ENCODE measurements around the gene CAVIN3.
"Not testable (repeated sequence)": the region's sequence is repeated elsewhere in the genome, so short reads cannot be mapped to it uniquely, and the experiment has no call there.

The CAVIN3 gene

GRCh38 chr11:6300325-6300724, 20.0 kb downstream of the CAVIN3 start:
- Histone ChIP-seq H3K27ac (ENCODE audit: low read length) (no peak overlapping the region), H3K27me3 (ENCODE audit: control insufficient read depth, insufficient read depth, low read length) (no peaks in the 10 kb centered on the region), H3K4me1 (ENCODE audit: control insufficient read depth, low read depth, low read length) (peaks cover 16% of the 10 kb centered on the region), H3K9me3 (ENCODE audit: control insufficient read depth, low read depth, low read length) (no peaks in the 10 kb centered on the region), H3K36me3 (ENCODE audit: control insufficient read depth, low read depth, low read length) (no peaks in the 10 kb centered on the region), H3K4me3 (ENCODE audit: low read length) (no peak overlapping the region), H3K9ac (ENCODE audit: low read length) (no peak overlapping the region)

DNA sequence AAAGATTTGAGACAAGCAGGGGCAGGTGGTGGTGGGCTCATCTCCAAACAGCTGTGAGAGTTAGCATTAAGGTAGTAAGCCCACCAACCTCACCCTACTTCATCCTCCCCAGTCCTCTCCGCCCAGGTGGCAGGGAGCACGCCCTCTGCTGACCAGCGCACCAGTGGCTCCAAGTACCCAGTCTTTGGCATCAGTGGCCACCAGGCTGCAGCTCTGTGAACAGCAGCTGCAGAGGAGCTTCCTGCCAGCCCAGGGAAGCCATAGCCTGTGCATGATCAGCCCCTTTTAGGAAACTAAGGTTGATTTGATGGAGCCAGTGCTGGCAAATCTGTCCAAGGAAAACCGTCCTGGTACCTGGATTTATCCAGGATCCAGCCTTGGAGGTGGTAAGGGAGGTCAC, 21.7 kb downstream of the CAVIN3 start:
- Histone ChIP-seq H3K36me3 (ENCODE audit: control insufficient read depth, low read depth, low read length) (no peaks in the 10 kb centered on the region), H3K27me3 (ENCODE audit: control insufficient read depth, insufficient read depth, low read length) (no peaks in the 10 kb centered on the region), H3K9ac (ENCODE audit: low read length) (no peak overlapping the region)

DNA sequence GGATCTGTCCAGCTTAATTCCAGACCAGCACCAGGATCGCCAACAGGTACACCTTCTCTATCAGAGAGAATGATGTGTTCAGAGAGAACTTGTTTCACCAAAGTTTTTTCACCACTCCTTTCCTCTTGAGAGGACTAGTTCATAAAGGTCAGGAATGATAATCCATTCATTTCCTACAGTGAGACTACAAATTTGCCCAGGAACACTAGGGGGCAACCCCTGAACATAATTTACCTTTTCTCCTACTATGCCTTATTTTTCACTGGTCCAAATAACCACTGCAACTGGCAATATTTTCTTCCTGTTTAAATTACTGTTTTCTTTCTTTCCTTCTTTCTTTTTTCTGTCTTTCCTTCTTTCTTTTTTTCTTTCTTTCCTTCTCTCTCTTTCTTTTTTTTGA, 22.5 kb downstream of the CAVIN3 start:
- Histone ChIP-seq H3K4me1 (ENCODE audit: control insufficient read depth, low read depth, low read length) (peaks cover 6% of the 10 kb centered on the region), H3K36me3 (ENCODE audit: control insufficient read depth, low read depth, low read length) (no peaks in the 10 kb centered on the region), H3K9me3 (ENCODE audit: control insufficient read depth, low read depth, low read length) (no peaks in the 10 kb centered on the region), H3K27me3 (ENCODE audit: control insufficient read depth, insufficient read depth, low read length) (no peaks in the 10 kb centered on the region), H3K27ac (ENCODE audit: low read length) (no peak overlapping the region), H3K4me3 (ENCODE audit: low read length) (no peak overlapping the region), H3K9ac (ENCODE audit: low read length) (no peak overlapping the region)

More for the DNA sequence above, 21.7 kb downstream of the CAVIN3 start:
- peaks cover 11% of the 10 kb centered on the region for H3K4me1 ChIP-seq (ENCODE audit: control insufficient read depth, low read depth, low read length)
- no peak overlapping the region for H3K27ac ChIP-seq (ENCODE audit: low read length)
- H3K4me3 ChIP-seq (ENCODE audit: low read length) = no peak overlapping the region
- no peaks in the 10 kb centered on the region for H3K9me3 ChIP-seq (ENCODE audit: control insufficient read depth, low read depth, low read length)

- Histone ChIP-seq H3K4me1 (ENCODE audit: control insufficient read depth, low read depth, low read length) (peaks cover 8% of the 10 kb centered on the region), H3K9ac (ENCODE audit: low read length) (no peak overlapping the region), H3K4me3 (ENCODE audit: low read length) (no peak overlapping the region), H3K27ac (ENCODE audit: low read length) (no peak overlapping the region), H3K9me3 (ENCODE audit: control insufficient read depth, low read depth, low read length) (no peaks in the 10 kb centered on the region), H3K36me3 (ENCODE audit: control insufficient read depth, low read depth, low read length) (no peaks in the 10 kb centered on the region), H3K27me3 (ENCODE audit: control insufficient read depth, insufficient read depth, low read length) (peaks cover 47% of the 10 kb centered on the region)
Measured at GRCh38 chr11:6285019-6285418, 35.3 kb downstream of the CAVIN3 start.

- Histone ChIP-seq H3K36me3 (ENCODE audit: control insufficient read depth, low read depth, low read length) (no peaks in the 10 kb centered on the region), H3K27me3 (ENCODE audit: control insufficient read depth, insufficient read depth, low read length) (peaks cover 47% of the 10 kb centered on the region), H3K4me3 (ENCODE audit: low read length) (no peak overlapping the region), H3K27ac (ENCODE audit: low read length) (no peak overlapping the region), H3K9ac (ENCODE audit: low read length) (no peak overlapping the region), H3K9me3 (ENCODE audit: control insufficient read depth, low read depth, low read length) (no peaks in the 10 kb centered on the region), H3K4me1 (ENCODE audit: control insufficient read depth, low read depth, low read length) (peaks cover 8% of the 10 kb centered on the region)
Measured at GRCh38 chr11:6284250-6284649, 36.1 kb downstream of the CAVIN3 start.

DNA sequence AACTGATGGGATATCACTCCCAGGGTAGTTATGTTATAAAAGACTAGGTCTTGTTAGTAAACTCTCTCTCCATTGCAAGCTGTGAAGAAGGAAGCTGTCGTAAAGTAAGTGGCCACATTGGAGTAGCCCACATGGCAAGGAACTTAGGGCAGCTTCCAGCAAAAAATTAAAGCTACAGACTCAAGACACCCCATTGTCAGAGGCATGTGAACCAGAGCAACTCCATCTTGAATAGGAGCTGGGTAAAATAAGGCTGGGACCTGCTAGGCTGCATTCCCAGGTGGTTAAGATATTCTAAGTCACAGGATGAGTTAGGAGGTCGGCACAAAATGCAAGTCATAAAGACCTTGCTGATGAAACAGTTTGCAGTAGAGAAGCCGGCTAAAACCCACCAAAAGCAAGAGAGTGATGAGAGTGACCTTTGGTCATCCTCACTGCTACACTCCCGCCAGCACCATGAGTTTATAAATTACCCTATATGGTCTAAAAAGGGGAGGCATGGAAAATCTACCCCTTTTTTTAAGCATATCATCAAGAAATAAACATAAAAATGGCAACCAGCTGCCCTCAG, 36.8 kb downstream of the CAVIN3 start:
- Histone ChIP-seq H3K9me3 (ENCODE audit: control insufficient read depth, low read depth, low read length) (no peaks in the 10 kb centered on the region), H3K4me1 (ENCODE audit: control insufficient read depth, low read depth, low read length) (peaks cover 8% of the 10 kb centered on the region), H3K36me3 (ENCODE audit: control insufficient read depth, low read depth, low read length) (no peaks in the 10 kb centered on the region), H3K27ac (ENCODE audit: low read length) (no peak overlapping the region), H3K4me3 (ENCODE audit: low read length) (no peak overlapping the region), H3K27me3 (ENCODE audit: control insufficient read depth, insufficient read depth, low read length) (peaks cover 47% of the 10 kb centered on the region), H3K9ac (ENCODE audit: low read length) (no peak overlapping the region)

- peaks cover 38% of the 10 kb centered on the region for H3K27me3 ChIP-seq (ENCODE audit: control insufficient read depth, insufficient read depth, low read length)
- H3K9me3 ChIP-seq (ENCODE audit: control insufficient read depth, low read depth, low read length); H3K4me3 ChIP-seq (ENCODE audit: low read length); H3K4me1 ChIP-seq (ENCODE audit: control insufficient read depth, low read depth, low read length); H3K9ac ChIP-seq (ENCODE audit: low read length); H3K36me3 ChIP-seq (ENCODE audit: control insufficient read depth, low read depth, low read length); H3K27ac ChIP-seq (ENCODE audit: low read length): not testable (repeated sequence)
Measured at GRCh38 chr11:6280809-6281208, 39.5 kb downstream of the CAVIN3 start.

GRCh38 chr11:6273188-6273587, 47.1 kb downstream of the CAVIN3 start:
- H3K36me3 ChIP-seq (ENCODE audit: control insufficient read depth, low read depth, low read length) = no peaks in the 10 kb centered on the region
- no peaks in the 10 kb centered on the region for H3K27me3 ChIP-seq (ENCODE audit: control insufficient read depth, insufficient read depth, low read length)
- H3K9ac ChIP-seq (ENCODE audit: low read length) = no peak overlapping the region
- H3K4me3 ChIP-seq (ENCODE audit: low read length) = no peak overlapping the region
- no peaks in the 10 kb centered on the region for H3K4me1 ChIP-seq (ENCODE audit: control insufficient read depth, low read depth, low read length)
- H3K9me3 ChIP-seq (ENCODE audit: control insufficient read depth, low read depth, low read length) = no peaks in the 10 kb centered on the region
- H3K27ac ChIP-seq (ENCODE audit: low read length) = no peak overlapping the region

- H3K36me3 ChIP-seq (ENCODE audit: control insufficient read depth, low read depth, low read length) = no peaks in the 10 kb centered on the region
- no peaks in the 10 kb centered on the region for H3K9me3 ChIP-seq (ENCODE audit: control insufficient read depth, low read depth, low read length)
- H3K27me3 ChIP-seq (ENCODE audit: control insufficient read depth, insufficient read depth, low read length) = no peaks in the 10 kb centered on the region
- H3K27ac ChIP-seq (ENCODE audit: low read length) = no peak overlapping the region
- H3K4me1 ChIP-seq (ENCODE audit: control insufficient read depth, low read depth, low read length) = no peaks in the 10 kb centered on the region
- no peak overlapping the region for H3K4me3 ChIP-seq (ENCODE audit: low read length)
- no peak overlapping the region for H3K9ac ChIP-seq (ENCODE audit: low read length)
Measured at GRCh38 chr11:6271598-6271997, 48.7 kb downstream of the CAVIN3 start.

GRCh38 chr11:6270584-6271246, 49.6 kb downstream of the CAVIN3 start:
- Histone ChIP-seq H3K9ac (ENCODE audit: low read length) (no peak overlapping the region), H3K27ac (ENCODE audit: low read length) (no peak overlapping the region), H3K27me3 (ENCODE audit: control insufficient read depth, insufficient read depth, low read length) (no peaks in the 10 kb centered on the region), H3K36me3 (ENCODE audit: control insufficient read depth, low read depth, low read length) (no peaks in the 10 kb centered on the region), H3K4me3 (ENCODE audit: low read length) (no peak overlapping the region), H3K9me3 (ENCODE audit: control insufficient read depth, low read depth, low read length) (no peaks in the 10 kb centered on the region), H3K4me1 (ENCODE audit: control insufficient read depth, low read depth, low read length) (no peaks in the 10 kb centered on the region)

GRCh38 chr11:6269994-6270393, 50.3 kb downstream of the CAVIN3 start:
- Histone ChIP-seq H3K9me3 (ENCODE audit: control insufficient read depth, low read depth, low read length) (no peaks in the 10 kb centered on the region), H3K36me3 (ENCODE audit: control insufficient read depth, low read depth, low read length) (no peaks in the 10 kb centered on the region), H3K4me3 (ENCODE audit: low read length) (no peak overlapping the region), H3K9ac (ENCODE audit: low read length) (no peak overlapping the region), H3K27me3 (ENCODE audit: control insufficient read depth, insufficient read depth, low read length) (no peaks in the 10 kb centered on the region), H3K4me1 (ENCODE audit: control insufficient read depth, low read depth, low read length) (no peaks in the 10 kb centered on the region), H3K27ac (ENCODE audit: low read length) (no peak overlapping the region)
